H1 (cell line): ENCODE data around the gene ZFAND2B. TPM values are rescaled to one million over a fixed set of nuclear protein-coding genes. Genes with fewer than 3 reads are reported as not detected.

ENCODE experiments used
- CTCF ChIA-PET: fragments of 300-600 bp; sonication (Branson Sonifier 250); formaldehyde crosslinking; loops from one replicate; lab custom pipeline; 2021; ENCODE audit not compliant: partially characterized antibody; lab: Charles Lee
- POLR2A ChIA-PET: fragments of 300-600 bp; sonication (Branson Sonifier 250); formaldehyde crosslinking; loops from one replicate; lab custom pipeline; 2021; ENCODE audit warnings: inconsistent platforms; ENCODE audit not compliant: partially characterized antibody; lab: Charles Lee
- DNase-seq, 2 experiments: peaks; one replicate each; pipeline versions ENCODE4 v3.0.0 to v3.0.0-alpha.2; 2010 to 2022; ENCODE audit warnings: low spot score in 2 of 2, low read depth in 1 of 2, mixed read lengths in 1 of 2
- FAIRE-seq: peaks from 2 replicates; lab custom pipeline; 2011; peaks lifted over from hg19 to GRCh38; lab: Jason Lieb, UNC
- H2AFZ ChIP-seq: 2 replicates; pipeline ENCODE4 v1.8.1; 2012; ENCODE audit warnings: low read length, inconsistent platforms
- H2AK5ac ChIP-seq: 2 replicates; pipeline ENCODE4 v1.6.1; 2013; ENCODE audit warnings: low read depth, low read length
- H2BK120ac ChIP-seq: replicated peaks from 2 replicates; pipeline ENCODE3; 2013; ENCODE audit warnings: low read depth, low read length, inconsistent platforms
- H2BK12ac ChIP-seq: 2 replicates; pipeline ENCODE4 v1.6.1; 2013; ENCODE audit warnings: low read depth, low read length
- H2BK15ac ChIP-seq: 2 replicates; pipeline ENCODE4 v1.6.1; 2013; ENCODE audit warnings: low read length
- H2BK20ac ChIP-seq: 2 replicates; pipeline ENCODE4 v1.6.1; 2013; ENCODE audit warnings: low read length
- H2BK5ac ChIP-seq: 2 replicates; pipeline ENCODE4 v1.6.1; 2013; ENCODE audit warnings: low read depth, low read length
- H3K14ac ChIP-seq: 2 replicates; pipeline ENCODE4 v1.6.1; 2013; ENCODE audit warnings: inconsistent platforms; ENCODE audit not compliant: insufficient read length
- H3K18ac ChIP-seq: 2 replicates; pipeline ENCODE4 v1.6.1; 2013; ENCODE audit warnings: low read length; ENCODE audit errors: extremely low read depth
- H3K23ac ChIP-seq: 2 replicates; pipeline ENCODE4 v1.6.1; 2013; ENCODE audit warnings: inconsistent platforms; ENCODE audit not compliant: insufficient read length
- H3K23me2 ChIP-seq: 2 replicates; pipeline ENCODE4 v1.6.1; 2013; ENCODE audit warnings: low read depth, low read length
- H3K27ac ChIP-seq: 2 replicates; pipeline ENCODE4 v1.6.1; 2011; ENCODE audit warnings: low read depth, low read length, inconsistent platforms
- H3K27me3 ChIP-seq, 4 experiments: replicated peaks in 1 of 4; 1 replicate in 1 of 4; 2 replicates in 3 of 4; pipeline versions ENCODE4 v1.6.1 to v1.8.1; 2011 to 2013; ENCODE audit warnings: low read length in 3 of 4, mild to moderate bottlenecking in 3 of 4, inconsistent platforms in 2 of 4, mixed read lengths in 2 of 4, moderate library complexity in 1 of 4; ENCODE audit not compliant: control insufficient read depth in 3 of 4, insufficient read depth in 3 of 4; ENCODE audit errors: extremely low read depth in 1 of 4
- H3K36me3 ChIP-seq, 4 experiments: 2 replicates each; pipeline versions ENCODE4 v1.6.1 to v1.8.1; 2011 to 2013; ENCODE audit warnings: mild to moderate bottlenecking in 4 of 4, low read length in 3 of 4, moderate library complexity in 2 of 4, control low read depth in 1 of 4, inconsistent platforms in 1 of 4; ENCODE audit not compliant: insufficient read depth in 4 of 4, control insufficient read depth in 2 of 4
- H3K4ac ChIP-seq: replicated peaks from 2 replicates; pipeline ENCODE3; 2013; ENCODE audit warnings: low read length, low read depth, mixed read lengths, inconsistent platforms; ENCODE audit not compliant: insufficient read length
- H3K4me1 ChIP-seq, 4 experiments: replicated peaks in 1 of 4; 1 replicate in 1 of 4; 2 replicates in 3 of 4; pipeline versions ENCODE4 v1.6.1 to v1.8.1; 2011 to 2013; ENCODE audit warnings: low read length in 3 of 4, inconsistent platforms in 2 of 4, mixed read lengths in 1 of 4; ENCODE audit not compliant: insufficient read depth in 4 of 4, control insufficient read depth in 3 of 4
- H3K4me2 ChIP-seq, 2 experiments: 2 replicates each; pipeline versions ENCODE4 v1.6.1 to v1.8.1; 2011 to 2013; ENCODE audit warnings: low read depth in 2 of 2, low read length in 2 of 2, control low read depth in 1 of 2, inconsistent platforms in 1 of 2, mild to moderate bottlenecking in 1 of 2; ENCODE audit not compliant: insufficient read depth in 1 of 2
- H3K4me3 ChIP-seq, 4 experiments: fragments of 200-600, 300-600 bp in 1 of 4; sonication (generic), shearing (Covaris generic), sonication (Bioruptor Twin) in 1 of 4; 2 replicates each; pipeline versions ENCODE4 v1.5.1 to v1.8.1; 2011 to 2016; ENCODE audit warnings: low read length in 4 of 4, low read depth in 3 of 4, control low read depth in 2 of 4, inconsistent platforms in 2 of 4, mild to moderate bottlenecking in 2 of 4, mixed read lengths in 1 of 4, moderate library complexity in 1 of 4; ENCODE audit not compliant: insufficient read depth in 2 of 4; ENCODE audit errors: extremely low read depth in 1 of 4
- H3K56ac ChIP-seq: replicated peaks from 2 replicates; pipeline ENCODE3; 2013; ENCODE audit warnings: low read depth, mild to moderate bottlenecking, mixed read lengths, low read length, inconsistent platforms; ENCODE audit not compliant: insufficient read length
- H3K79me1 ChIP-seq: 2 replicates; pipeline ENCODE4 v1.6.1; 2013; ENCODE audit warnings: low read depth, low read length, control low read depth
- H3K79me2 ChIP-seq, 2 experiments: 2 replicates each; pipeline versions ENCODE4 v1.6.1 to v1.8.1; 2012 to 2013; ENCODE audit warnings: low read length in 2 of 2, mild to moderate bottlenecking in 2 of 2, inconsistent platforms in 1 of 2; ENCODE audit not compliant: insufficient read depth in 2 of 2, control insufficient read depth in 1 of 2
- H3K9ac ChIP-seq, 4 experiments: replicated peaks in 1 of 4; 1 replicate in 1 of 4; 2 replicates in 3 of 4; pipeline versions ENCODE4 v1.6.1 to v1.8.1; 2011 to 2013; ENCODE audit warnings: low read depth in 3 of 4, low read length in 3 of 4, control low read depth in 2 of 4, mild to moderate bottlenecking in 2 of 4, moderate library complexity in 2 of 4, inconsistent platforms in 1 of 4; ENCODE audit errors: extremely low read depth in 1 of 4
- H3K9me3 ChIP-seq, 2 experiments: 2 replicates each; pipeline versions ENCODE4 v1.6.1 to v1.8.1; 2012 to 2013; ENCODE audit warnings: mild to moderate bottlenecking in 2 of 2, moderate library complexity in 2 of 2, control low read depth in 1 of 2, inconsistent platforms in 1 of 2, low read depth in 1 of 2, low read length in 1 of 2, mixed read lengths in 1 of 2; ENCODE audit not compliant: insufficient read depth in 2 of 2
- H4K20me1 ChIP-seq, 2 experiments: replicated peaks in 1 of 2; 2 replicates each; pipeline versions ENCODE3 to v1.8.1; 2011 to 2013; ENCODE audit warnings: inconsistent platforms in 2 of 2, low read length in 2 of 2, mild to moderate bottlenecking in 1 of 2; ENCODE audit not compliant: insufficient read depth in 2 of 2, control insufficient read depth in 1 of 2
- H4K5ac ChIP-seq: 2 replicates; pipeline ENCODE4 v1.6.1; 2013; ENCODE audit warnings: low read length, low read depth, mixed read lengths, inconsistent platforms; ENCODE audit not compliant: insufficient read length
- H4K8ac ChIP-seq: 2 replicates; pipeline ENCODE4 v1.8.0; 2013; ENCODE audit warnings: mild to moderate bottlenecking, moderate library complexity, low read length, inconsistent platforms; ENCODE audit not compliant: insufficient read depth; ENCODE audit errors: extremely low read depth
- H4K91ac ChIP-seq: replicated peaks from 2 replicates; pipeline ENCODE3; 2013; ENCODE audit warnings: low read length, mixed read lengths, inconsistent platforms; ENCODE audit not compliant: insufficient read length
- BCL11A ChIP-seq, 2 experiments: IDR thresholded peaks; one replicate each; pipeline ENCODE4 v1.6.1; 2011; ENCODE audit warnings: low read depth in 2 of 2, low read length in 2 of 2, mild to moderate bottlenecking in 2 of 2
- HDAC6 ChIP-seq: IDR thresholded peaks from one replicate; pipeline ENCODE4 v1.7.1; 2012; ENCODE audit warnings: low read depth, mild to moderate bottlenecking, inconsistent platforms, low read length, moderate library complexity
- KDM1A ChIP-seq: fragments of 200-600, 300-600 bp; sonication (generic); IDR thresholded peaks from 2 replicates; pipeline ENCODE4 v1.7.1; 2016; ENCODE audit warnings: mild to moderate bottlenecking, low read length, borderline replicate concordance
- KDM5A ChIP-seq: fragments of 200-600 bp; IDR thresholded peaks from 2 replicates; pipeline ENCODE4 v1.7.1; 2012; ENCODE audit warnings: mild to moderate bottlenecking, low read length, inconsistent platforms, mixed read lengths
- MAFK ChIP-seq: IDR thresholded peaks from 2 replicates; pipeline ENCODE4 v1.6.1; 2012; ENCODE audit warnings: low read depth, mild to moderate bottlenecking, improper control_type of control experiment, low read length
- NANOG ChIP-seq: IDR thresholded peaks from 2 replicates; pipeline ENCODE4 v1.6.1; 2011; ENCODE audit warnings: low read length, low read depth, mild to moderate bottlenecking, inconsistent platforms; ENCODE audit not compliant: insufficient read depth, poor library complexity, severe bottlenecking
- SAP30 ChIP-seq: fragments of 300-600 bp; sonication (generic); IDR thresholded peaks from 2 replicates; pipeline ENCODE4 v1.7.1; 2012; ENCODE audit warnings: low read length, moderate library complexity, mild to moderate bottlenecking, inconsistent platforms; ENCODE audit not compliant: insufficient read depth, insufficient replicate concordance
- SP1 ChIP-seq: IDR thresholded peaks from 2 replicates; pipeline ENCODE4 v1.6.1; 2011; ENCODE audit warnings: low read depth, low read length
- SP4 ChIP-seq: IDR thresholded peaks from 2 replicates; pipeline ENCODE4 v1.6.1; 2012; ENCODE audit warnings: low read length, inconsistent platforms
- SUZ12 ChIP-seq: fragments of 200-600 bp; sonication (generic); IDR thresholded peaks from 2 replicates; pipeline ENCODE4 v1.6.1; 2012; ENCODE audit warnings: mild to moderate bottlenecking, inconsistent platforms, low read length, moderate library complexity, mixed read lengths
- TAF1 ChIP-seq: IDR thresholded peaks from 2 replicates; pipeline ENCODE4 v1.6.1; 2011; ENCODE audit warnings: mild to moderate bottlenecking, low read depth, low read length
- TEAD4 ChIP-seq: IDR thresholded peaks from 2 replicates; pipeline ENCODE4 v1.6.1; 2012; ENCODE audit warnings: low read depth, low read length, inconsistent platforms, mixed read lengths
- WGBS, 2 experiments: shearing (Covaris generic) in 1 of 2; methylation state at CpG; one replicate each; pipeline versions ENCODE4 v1.1.6 to v1.1.7; 2013 to 2015; ENCODE audit warnings: low lambda C conversion rate in 2 of 2, mixed read lengths in 2 of 2, inconsistent platforms in 1 of 2, low coverage in 1 of 2, missing lambda C conversion rate in 1 of 2; ENCODE audit not compliant: insufficient replicate concordance in 2 of 2, insufficient coverage in 1 of 2, insufficient read length in 1 of 2; ENCODE audit errors: extremely low coverage in 1 of 2, missing lambda C conversion rate in 1 of 2; 5-methylcytosine and 5-hydroxymethylcytosine counted together
- polyA plus RNA-seq, 7 experiments: library from polyadenylated mRNA; depleted of rRNA in 3 of 7; stranded (reverse) in 5 of 7; unstranded in 2 of 7; fragments of >200 nt in 5 of 7; fragments of 200-250 nt in 2 of 7; gene quantifications; 1 replicate in 5 of 7; 2 replicates in 1 of 7; 4 replicates in 1 of 7; pipeline versions ENCODE4 v1.2.1 to v1.2.3, GENCODE V29; 2011 to 2013; ENCODE audit warnings: missing spikeins in 2 of 7, mixed read lengths in 2 of 7
- total RNA-seq: library from RNA; stranded (reverse); fragmentation: NEBNext Ultra II Directional; extraction: Animal tissue kit (Norgen Biotek cat#: 25700); gene quantifications from 2 replicates; pipeline ENCODE4 v1.2.1, GENCODE V29; 2021
- TF ChIP-seq, protein P1 (sequence below): IDR thresholded peaks from 2 replicates; pipeline ENCODE4 v1.6.1; 2011; ENCODE audit warnings: low read length, improper control_type of control experiment

The ZFAND2B gene
- total and polyA plus RNA-seq, 2 of the 8 experiments (the other 6 are each of a cell fraction or from before 2014, with no cell fraction given): 16.0 to 17.9 TPM

DNA sequence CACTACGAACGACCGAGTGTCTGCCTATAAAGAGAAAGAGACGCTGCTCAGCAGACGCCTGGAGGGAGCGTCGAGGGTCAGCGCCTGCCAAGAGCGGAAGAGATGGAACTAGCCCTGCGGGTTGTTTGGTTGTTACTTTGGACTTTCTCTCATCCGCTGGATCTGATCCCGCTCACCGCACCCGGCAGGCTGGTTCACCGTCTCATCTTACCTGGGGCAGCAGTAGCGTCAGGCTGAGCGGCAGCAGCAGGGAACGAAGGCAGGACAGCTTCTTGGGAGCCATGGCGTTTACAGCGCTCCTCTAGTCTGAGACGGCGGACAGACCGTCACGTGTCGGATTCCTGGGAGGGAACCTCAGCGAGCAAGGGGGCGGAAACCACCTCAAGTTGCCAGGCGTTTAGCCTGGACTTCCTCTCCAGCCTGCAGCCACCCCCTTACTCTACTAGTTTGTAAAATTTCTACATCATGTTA lies 36.7 kb downstream of the ZFAND2B start:
- H2AK5ac ChIP-seq: no peak overlapping the region
- ChIA-PET CTCF (interaction anchor here (0.8 to 3.0 kb wide), 2 partner anchors 10 to 55 kb away, joined by 3 to 18 read pairs; partner anchors contain the start of gene TUBA4B), POLR2A (interaction anchor here (0.9 to 14.9 kb wide), 3 partner anchors 10 to 22 kb away, joined by 3 to 190 read pairs (median 8); partner anchors contain the start of gene ABCB6)
- no peak overlapping the region for H2BK20ac ChIP-seq
- DNase-seq (no peak), FAIRE-seq (no peak)
- no peak overlapping the region for H2BK5ac ChIP-seq
- H3K9me3 ChIP-seq: no peaks in the 10 kb centered on the region
- H4K20me1 ChIP-seq: no peaks in the 10 kb centered on the region
- no peak overlapping the region for H3K14ac ChIP-seq
- H2AFZ ChIP-seq: no peak overlapping the region
- peaks cover 0 to 3% (median 0%) of the 10 kb centered on the region in 4 experiments; a peak in 2 of 8 replicates for H3K36me3 ChIP-seq
- no peak overlapping the region; the same call in 1 of the 2 replicates for H2BK12ac ChIP-seq
- peaks cover 0 to 5% of the 10 kb centered on the region in 2 experiments; a peak in 1 of 4 replicates for H3K79me2 ChIP-seq
- H3K23ac ChIP-seq: no peak overlapping the region
- no peak overlapping the region for H2BK15ac ChIP-seq
- H3K4me2 ChIP-seq: no peak overlapping the region
- no peak overlapping the region for H4K5ac ChIP-seq
- H2BK120ac ChIP-seq: no peak overlapping the region
- H4K8ac ChIP-seq: peak overlapping the region; percentile 93
- WGBS, 2 experiments: 84% methylated on average over 28 of the region's 28 CpGs; no CpG with 5 or more reads in 1 of the 2 experiments
- H3K79me1 ChIP-seq: 0 out of 2 replicates have a peak, but pooled peaks cover 5% of the 10 kb centered on the region
- no peak overlapping the region for H3K4ac ChIP-seq
- no peak overlapping the region for H3K9ac ChIP-seq
- no peak overlapping the region for H3K18ac ChIP-seq
- no peak overlapping the region for H3K4me3 ChIP-seq
- H3K23me2 ChIP-seq: peaks cover 8% of the 10 kb centered on the region
- H3K56ac ChIP-seq: no peak overlapping the region
- TF ChIP-seq KDM1A (no peak), HDAC6 (no peak), SAP30 (no peak), TEAD4 (no peak), SP1 (no peak), MAFK (no peak), SUZ12 (no peak), BCL11A (IDR thresholded peaks at IDR 0.05; ENCODE audit: low read depth in 2 of 2, low read length in 2 of 2) (no peak), TAF1 (no peak), NANOG (no peak), SP4 (no peak), KDM5A (no peak)
- TF ChIP-seq, protein P1, sequence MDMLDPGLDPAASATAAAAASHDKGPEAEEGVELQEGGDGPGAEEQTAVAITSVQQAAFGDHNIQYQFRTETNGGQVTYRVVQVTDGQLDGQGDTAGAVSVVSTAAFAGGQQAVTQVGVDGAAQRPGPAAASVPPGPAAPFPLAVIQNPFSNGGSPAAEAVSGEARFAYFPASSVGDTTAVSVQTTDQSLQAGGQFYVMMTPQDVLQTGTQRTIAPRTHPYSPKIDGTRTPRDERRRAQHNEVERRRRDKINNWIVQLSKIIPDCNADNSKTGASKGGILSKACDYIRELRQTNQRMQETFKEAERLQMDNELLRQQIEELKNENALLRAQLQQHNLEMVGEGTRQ: no peak
- no peak overlapping the region for H3K27ac ChIP-seq
- H3K27me3 ChIP-seq: no peaks in the 10 kb centered on the region
- H4K91ac ChIP-seq: no peak overlapping the region
- H3K4me1 ChIP-seq: peaks cover 0 to 3% (median 3%) of the 10 kb centered on the region in 4 experiments; a peak in 3 of 7 replicates
